Activated CD4-positive, CD25-positive, alpha-beta regulatory T cell treated with anti-CD3 and anti-CD28 coated beads, Interleukin-2, amount 50 U/mL, for 16 hours (primary cell): ENCODE measurements around the gene GALM.
A peak's percentile ranks its signal among the peaks of the same experiment; 100 is the strongest.
"Not testable (repeated sequence)": the region's sequence is repeated elsewhere in the genome, so short reads cannot be mapped to it uniquely, and the experiment has no call there.

Experiments used
- DNase-seq: peaks from one replicate; pipeline ENCODE4 v3.0.0-alpha.2; 2020; ENCODE audit warnings: low read depth, low spot score

The GALM gene

DNA sequence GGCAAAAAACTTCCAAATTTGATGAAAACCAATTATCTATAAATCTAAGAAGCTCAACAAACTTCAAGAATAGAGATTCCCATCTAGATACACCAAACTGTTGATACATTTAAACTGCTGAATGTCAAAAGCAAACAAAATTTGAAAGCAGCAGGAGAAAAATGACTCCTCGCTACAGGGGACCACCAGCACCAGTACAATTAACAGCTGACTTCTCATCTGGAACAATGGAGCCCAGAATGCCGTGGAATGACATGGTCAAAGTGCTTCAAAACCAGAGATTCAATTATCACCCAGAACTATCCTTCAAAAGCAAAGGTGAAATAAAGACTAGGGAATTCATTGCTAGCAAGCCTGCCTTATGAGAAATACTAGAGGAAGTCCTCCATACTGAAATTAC, 73.6 kb downstream of the GALM start:
- DNase-seq: no peak

DNA sequence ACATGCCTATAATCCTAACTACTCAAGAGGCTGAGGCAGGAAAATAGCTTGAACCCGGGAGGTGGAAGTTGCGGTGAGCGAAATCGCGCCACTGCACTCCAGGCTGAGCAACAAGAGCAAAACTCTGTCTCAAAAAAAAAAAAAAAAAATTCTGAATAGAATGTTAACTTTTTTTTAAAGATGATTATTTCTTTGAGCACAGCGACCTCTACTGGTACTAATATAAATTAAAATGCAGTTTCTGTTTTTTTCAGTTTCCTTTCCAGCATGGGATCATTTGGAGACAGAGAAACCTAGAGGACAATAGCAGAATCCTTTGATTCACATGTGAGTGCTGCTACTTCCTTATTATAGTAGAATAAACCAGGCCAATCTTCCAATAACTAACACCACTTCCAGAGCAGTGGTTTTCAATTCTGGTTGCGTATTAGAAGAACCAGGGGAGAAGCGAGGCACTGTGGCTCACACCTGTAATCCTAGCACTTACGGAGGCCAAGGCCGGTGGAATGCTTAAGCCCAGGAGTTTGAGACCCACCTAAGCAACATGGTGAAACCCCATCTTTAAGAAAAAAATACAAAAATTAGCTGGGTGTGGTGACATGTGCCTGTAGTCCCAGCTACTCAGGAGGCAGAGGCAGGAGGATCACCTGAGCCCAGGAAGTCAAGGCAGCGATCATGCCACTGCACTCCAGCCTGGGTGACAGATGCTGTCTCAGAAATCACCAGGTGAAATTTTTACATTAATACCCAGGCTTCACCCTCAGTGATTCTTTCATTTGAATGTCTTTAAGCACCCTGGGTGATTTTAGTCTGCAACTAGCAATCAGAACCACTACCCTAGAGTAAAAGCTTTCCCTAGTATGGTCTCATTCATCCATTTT, 75.2 kb downstream of the GALM start:
- DNase-seq: no peak

- DNase-seq: no peak
Observed at GRCh38 chr2:38742797-38743559, 77.1 kb downstream of the GALM start.

- no peak for DNase-seq
Observed at GRCh38 chr2:38743672-38744398, 77.9 kb downstream of the GALM start.

- no peak for DNase-seq
Observed at GRCh38 chr2:38744399-38744780, 78.5 kb downstream of the GALM start.

DNA sequence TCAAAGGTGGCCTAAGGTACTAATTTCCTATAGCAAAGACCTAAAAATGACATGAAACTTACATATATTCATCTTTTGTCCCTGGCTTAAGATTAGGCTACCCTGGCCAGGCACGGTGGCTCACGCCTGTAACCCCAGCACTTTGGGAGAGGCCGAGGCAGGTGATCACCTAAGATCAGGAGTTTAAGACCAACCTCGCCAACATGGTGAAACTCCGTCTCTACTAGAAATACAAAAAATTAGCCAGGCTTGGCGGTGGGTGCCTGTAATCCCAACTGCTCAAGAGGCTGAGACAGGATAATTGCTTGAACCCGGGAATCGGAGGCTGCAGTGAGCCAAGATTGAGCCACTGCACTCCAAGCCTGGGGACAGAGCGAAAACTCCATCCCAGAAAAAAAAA, 79.4 kb downstream of the GALM start:
- no peak for DNase-seq

- no peak for DNase-seq
Observed at GRCh38 chr2:38747007-38747424, 81.1 kb downstream of the GALM start.

GRCh38 chr2:38747819-38748218, 81.9 kb downstream of the GALM start:
- no peak for DNase-seq

GRCh38 chr2:38748391-38748790, 82.5 kb downstream of the GALM start:
- no peak for DNase-seq

DNA sequence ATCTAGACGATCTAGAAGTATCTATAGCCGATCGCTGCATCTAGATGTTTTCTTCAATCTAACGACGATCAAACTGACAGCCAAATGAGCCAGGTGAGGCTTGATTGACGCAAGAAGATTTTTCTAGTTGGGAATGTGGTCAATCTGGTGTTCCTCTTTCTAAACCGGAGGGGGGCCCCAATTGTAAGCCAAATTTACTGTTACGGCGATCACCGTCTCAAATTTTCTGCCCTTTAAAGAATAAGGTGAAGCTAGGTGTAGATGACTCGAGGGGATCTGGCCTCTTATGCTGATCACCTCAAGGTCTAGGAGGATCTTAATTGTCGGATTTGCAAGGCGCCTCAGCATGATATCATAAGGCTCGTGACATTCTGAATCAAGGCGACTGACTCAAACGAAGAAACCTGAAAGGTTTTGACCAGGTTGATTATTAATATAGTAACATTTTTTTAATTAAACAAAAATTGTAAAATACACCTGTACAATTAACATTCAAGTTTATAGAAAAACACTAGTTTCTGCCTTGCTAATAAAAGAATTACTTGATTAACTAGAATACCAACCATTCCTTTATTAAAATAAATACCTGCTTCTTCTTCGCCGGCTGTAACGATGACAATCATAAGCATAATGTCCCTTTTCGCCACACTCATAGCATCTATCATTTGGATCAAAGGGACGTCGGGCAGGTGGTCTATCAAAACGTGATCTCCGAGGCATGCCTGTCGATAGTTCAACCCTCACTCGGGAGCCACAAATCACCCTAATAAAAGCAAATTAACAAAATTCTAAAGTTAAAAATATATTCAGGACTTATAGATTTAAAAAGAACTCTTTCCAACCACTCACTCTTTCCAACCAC, 83.3 kb downstream of the GALM start:
- no peak for DNase-seq

DNA sequence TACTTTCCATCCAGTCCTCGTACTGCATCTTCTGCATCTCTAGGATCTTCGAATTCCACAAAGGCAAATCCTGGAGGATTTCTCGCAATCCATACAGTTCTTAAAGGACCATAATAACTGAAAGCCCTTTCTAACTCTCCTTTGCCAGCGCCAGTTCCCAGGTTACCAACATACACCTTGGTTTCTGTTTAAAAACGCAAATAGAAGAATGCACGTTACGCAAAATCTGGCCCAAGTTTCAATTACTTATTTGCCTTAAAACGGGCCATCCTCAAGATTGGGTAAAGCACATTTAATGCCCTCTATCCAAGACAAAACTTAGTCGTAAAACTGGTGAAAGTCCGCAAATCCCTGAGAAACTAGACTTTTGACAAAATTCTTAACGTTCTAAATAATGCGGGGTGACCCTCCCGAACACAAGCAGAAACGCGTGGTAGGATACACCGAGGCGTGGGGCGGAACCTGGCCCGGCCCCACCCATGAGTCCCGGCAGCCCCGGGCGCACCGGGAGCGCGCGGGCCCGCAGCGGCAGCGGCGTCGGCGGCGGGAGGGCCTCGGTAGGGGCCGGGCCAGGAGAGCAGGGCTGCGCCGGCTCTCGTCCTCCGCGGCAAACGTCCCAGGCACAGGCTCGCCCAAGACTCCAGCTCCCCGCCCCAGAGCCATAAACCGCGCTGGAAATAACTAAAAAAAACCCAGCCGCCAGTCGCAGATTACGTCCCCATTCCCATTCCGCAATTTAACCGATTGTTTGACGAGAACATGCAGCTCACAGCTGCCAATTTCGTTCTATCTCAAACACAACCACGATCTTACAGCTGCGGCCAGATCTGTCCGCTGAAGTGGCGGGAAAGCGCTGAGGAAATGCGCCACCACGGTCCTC, 84.3 kb downstream of the GALM start:
- DNase-seq: no peak

DNA sequence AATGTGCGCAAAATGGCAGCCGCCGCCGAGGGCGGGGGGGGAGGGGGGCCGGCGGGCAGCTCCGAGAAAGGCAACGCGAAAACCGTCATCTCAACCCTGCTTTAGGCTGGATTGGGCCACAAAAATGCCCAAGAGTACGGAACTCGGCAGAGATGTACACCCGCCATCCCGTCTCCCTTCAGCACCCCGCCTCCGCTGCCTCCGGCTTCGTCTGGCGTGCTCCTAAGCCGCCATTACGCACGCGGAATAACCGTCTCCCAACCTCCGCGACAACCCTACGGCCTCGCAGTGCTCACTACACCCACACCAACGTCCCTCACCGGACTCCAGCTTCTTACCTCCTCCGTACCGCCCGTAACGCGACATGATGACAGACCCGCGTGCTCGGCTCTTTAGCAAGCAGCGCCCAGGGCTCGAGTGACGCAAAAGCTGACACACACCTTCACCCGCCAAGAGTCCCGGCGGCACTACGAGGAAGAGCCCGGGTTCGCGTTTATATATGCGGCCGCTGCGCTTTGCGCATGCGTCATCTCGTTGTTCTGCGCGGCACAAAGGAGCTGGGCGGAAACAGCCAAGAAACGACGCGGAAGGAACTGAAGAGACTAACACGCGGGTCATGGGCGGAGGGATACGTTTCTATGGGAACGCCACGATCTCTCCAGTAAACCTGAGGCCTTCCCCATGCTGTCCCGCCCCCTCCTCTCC, 85.1 kb downstream of the GALM start, which contains the start of gene SRSF7:
SRSF7 (minus strand) TSS at position 471 of the 705 bp plus-strand sequence; CDS start at position 366, 105 bp downstream.
- peak; percentile 95 for DNase-seq

DNA sequence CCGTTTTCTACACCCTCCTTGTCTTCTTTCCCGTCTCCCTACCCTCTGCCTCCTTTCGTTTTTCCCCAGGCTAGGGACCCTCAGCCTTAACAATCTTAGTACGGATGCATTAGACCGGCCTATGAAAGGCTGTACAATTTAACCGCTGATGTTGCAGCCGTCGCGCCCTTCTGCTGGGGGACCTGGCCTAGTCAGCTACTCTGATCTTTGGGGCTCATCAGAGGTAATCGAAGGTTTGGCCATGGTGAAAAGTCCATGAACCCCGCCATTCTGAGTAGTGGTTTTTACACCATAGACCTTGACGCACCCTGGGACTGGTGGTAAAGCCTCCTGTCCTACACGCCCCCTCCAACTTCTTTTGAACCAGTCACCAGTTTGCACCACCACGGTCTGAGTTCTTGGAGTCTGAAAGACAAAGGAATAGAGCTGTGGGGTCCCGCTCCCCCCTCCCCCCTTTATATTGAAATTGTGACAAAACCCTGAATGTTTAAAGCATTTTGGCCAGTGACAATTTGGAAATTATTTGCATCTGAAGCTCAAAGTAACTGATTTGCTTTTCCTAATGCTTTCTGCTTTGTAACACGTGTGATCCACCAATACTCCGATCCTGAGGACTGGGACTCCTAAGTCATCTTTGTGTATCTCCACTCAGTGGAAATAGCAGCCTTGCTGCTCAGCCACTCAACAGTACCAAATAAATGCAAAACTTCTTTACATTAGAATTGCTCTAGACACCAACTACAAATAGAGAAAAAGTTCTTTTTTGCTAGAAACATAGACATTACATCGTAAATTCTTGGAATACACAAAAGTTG, 85.9 kb downstream of the GALM start:
- no peak for DNase-seq

DNA sequence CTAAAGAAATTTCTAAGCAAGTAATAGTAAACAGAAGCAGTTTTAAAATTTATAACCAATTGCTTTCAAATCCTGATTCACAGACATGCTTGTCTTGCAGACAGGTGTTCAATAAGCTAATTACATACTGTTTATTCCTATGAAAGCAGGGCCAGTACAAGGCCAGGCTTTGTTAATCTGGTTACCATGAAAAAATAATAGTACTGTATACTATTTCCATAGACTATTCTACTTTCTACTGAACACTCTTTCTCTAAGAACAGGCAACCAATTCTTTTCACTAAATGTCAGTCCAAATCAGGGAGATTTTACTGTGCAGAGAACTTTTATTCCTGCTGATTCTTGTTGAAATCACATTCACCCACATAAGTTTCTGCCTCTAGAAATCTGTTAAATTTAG, 88.1 kb downstream of the GALM start:
- no peak for DNase-seq

GRCh38 chr2:38754506-38754905, 88.6 kb downstream of the GALM start:
- no peak for DNase-seq

GRCh38 chr2:38755891-38756290, 90.0 kb downstream of the GALM start:
- DNase-seq: not testable (repeated sequence)

GRCh38 chr2:38763228-38763627, 97.3 kb downstream of the GALM start:
- no peak for DNase-seq

DNA sequence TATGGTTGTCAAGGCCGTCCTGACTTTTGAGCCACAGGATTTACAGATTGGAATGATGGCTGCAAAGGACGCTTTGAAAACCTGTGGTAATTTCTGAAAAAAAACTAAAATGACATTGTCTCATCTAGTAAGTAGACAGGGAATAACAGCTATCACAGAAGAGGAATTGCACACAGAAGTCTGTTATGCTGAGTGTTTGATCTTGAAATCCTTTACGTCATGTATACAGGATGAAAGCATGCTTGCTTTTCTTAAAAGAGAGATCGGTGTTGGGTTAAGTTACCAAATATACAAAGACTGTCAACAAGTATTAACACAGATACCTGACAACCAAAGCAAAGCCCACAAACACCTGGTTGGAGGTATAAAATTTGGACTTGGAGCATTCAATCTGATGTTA, 97.8 kb downstream of the GALM start:
- no peak for DNase-seq

- no peak for DNase-seq
Observed at GRCh38 chr2:38765149-38765548, 99.2 kb downstream of the GALM start.
